Osteoblast (primary cell): ENCODE measurements around the gene HOXA3. TPM values are rescaled to one million over a fixed set of nuclear protein-coding genes. Genes with fewer than 3 reads are reported as not detected.

Experiments
- DNase-seq: peaks from one replicate; pipeline ENCODE4 v3.0.0; 2011; ENCODE audit warnings: low spot score, mixed read lengths; ENCODE audit not compliant: insufficient read length; ENCODE audit errors: missing footprints
- H2AFZ ChIP-seq: 2 replicates; pipeline ENCODE4 v1.6.0; 2011; ENCODE audit warnings: mild to moderate bottlenecking, low read length
- H3K27ac ChIP-seq: 2 replicates; pipeline ENCODE4 v1.5.1; 2011; ENCODE audit warnings: mild to moderate bottlenecking, low read depth, low read length, moderate library complexity
- H3K27me3 ChIP-seq: 2 replicates; pipeline ENCODE4 v1.6.0; 2012; ENCODE audit warnings: mild to moderate bottlenecking, control low read depth, inconsistent platforms, low read length, moderate library complexity; ENCODE audit not compliant: insufficient read depth
- H3K36me3 ChIP-seq: 2 replicates; pipeline ENCODE4 v1.5.1; 2011; ENCODE audit warnings: mild to moderate bottlenecking, low read length, control low read depth, moderate library complexity; ENCODE audit not compliant: insufficient read depth
- H3K4me1 ChIP-seq: 2 replicates; pipeline ENCODE4 v1.5.1; 2011; ENCODE audit warnings: mild to moderate bottlenecking, low read length, control low read depth, moderate library complexity; ENCODE audit not compliant: insufficient read depth
- H3K4me2 ChIP-seq: 2 replicates; pipeline ENCODE4 v1.6.0; 2011; ENCODE audit warnings: mild to moderate bottlenecking, low read length; ENCODE audit not compliant: insufficient read depth
- H3K4me3 ChIP-seq: fragments of 200-600 bp; sonication (generic); 3 replicates; pipeline ENCODE4 v1.5.1; 2012; ENCODE audit warnings: mild to moderate bottlenecking, low read length, inconsistent platforms; ENCODE audit not compliant: insufficient read depth
- H3K79me2 ChIP-seq: 2 replicates; pipeline ENCODE4 v1.6.0; 2012; ENCODE audit warnings: mild to moderate bottlenecking, low read length, control low read depth, inconsistent platforms; ENCODE audit not compliant: insufficient read depth
- H3K9me3 ChIP-seq: 2 replicates; pipeline ENCODE4 v1.5.1; 2011; ENCODE audit warnings: low read depth, low read length, control low read depth
- H4K20me1 ChIP-seq: 2 replicates; pipeline ENCODE4 v1.6.0; 2012; ENCODE audit warnings: mild to moderate bottlenecking, low read length, control low read depth; ENCODE audit not compliant: insufficient read depth
- CTCF ChIP-seq: IDR thresholded peaks from 2 replicates; pipeline ENCODE4 v1.5.1; 2011; ENCODE audit warnings: mild to moderate bottlenecking, low read depth, low read length, moderate library complexity; ENCODE audit errors: extremely low read depth
- total RNA-seq: library from RNA; depleted of rRNA; stranded (reverse); fragments of >200 nt; gene quantifications from 2 replicates; pipeline ENCODE4 v1.2.3, GENCODE V29; 2012

HOXA3 gene
- total RNA-seq, 1 donor, result 4.0 TPM

- Histone ChIP-seq H3K9me3 (no peaks in the 10 kb centered on the region), H4K20me1 (peaks cover 10% of the 10 kb centered on the region), H2AFZ (peak overlapping the region; percentile 73), H3K79me2 (peaks cover 49% of the 10 kb centered on the region), H3K4me3 (peak overlapping the region; percentile 76), H3K36me3 (no peaks in the 10 kb centered on the region), H3K27ac (peak overlapping the region; percentile 68), H3K4me2 (peak overlapping the region; percentile 75), H3K4me1 (peaks cover 38% of the 10 kb centered on the region), H3K27me3 (no peaks in the 10 kb centered on the region)
- TF ChIP-seq CTCF, result no peak
- peak; percentile 15 for DNase-seq
These were observed 21.0 kb downstream of the HOXA3 start for GRCh38 chr7:27131390-27131819.

GRCh38 chr7:27130540-27131389 is 21.6 kb downstream of the HOXA3 start, which contains the start of gene HOXA4:
Gene HOXA4 (minus strand): TSS chr7:27130757. CDS start chr7:27130733, 24 bp downstream.
- H4K20me1 ChIP-seq, result peaks cover 6% of the 10 kb centered on the region
- H3K27me3 ChIP-seq, result no peaks in the 10 kb centered on the region
- no peaks in the 10 kb centered on the region for H3K36me3 ChIP-seq
- no peaks in the 10 kb centered on the region for H3K9me3 ChIP-seq
- peak within 1 kb of the TSS; percentile 75 for H3K4me2 ChIP-seq
- H3K4me1 ChIP-seq, result peaks cover 32% of the 10 kb centered on the region
- TF ChIP-seq CTCF, result no peak
- H3K27ac ChIP-seq, result peak within 1 kb of the TSS; percentile 68
- H2AFZ ChIP-seq, result peak within 1 kb of the TSS; percentile 73
- DNase-seq, result peak; percentile 100
- peaks cover 46% of the 10 kb centered on the region for H3K79me2 ChIP-seq
- H3K4me3 ChIP-seq, result peak within 1 kb of the TSS; percentile 76

GRCh38 chr7:27129729-27130539 is 22.4 kb downstream of the HOXA3 start:
- peaks cover 38% of the 10 kb centered on the region for H3K79me2 ChIP-seq
- H3K27me3 ChIP-seq, result no peaks in the 10 kb centered on the region
- H3K4me1 ChIP-seq, result peaks cover 23% of the 10 kb centered on the region
- no peaks in the 10 kb centered on the region for H3K9me3 ChIP-seq
- H4K20me1 ChIP-seq, result no peaks in the 10 kb centered on the region
- H3K4me3 ChIP-seq, result peak overlapping the region; percentile 76
- DNase-seq, result peak; percentile 92
- H3K4me2 ChIP-seq, result peak overlapping the region; percentile 72
- no peaks in the 10 kb centered on the region for H3K36me3 ChIP-seq
- peak overlapping the region; percentile 20 for H3K27ac ChIP-seq
- TF ChIP-seq CTCF, result peak; percentile 15
- peak overlapping the region; percentile 18 for H2AFZ ChIP-seq
